ENCODE results near the gene ALAS1. TPM values are rescaled to one million over a fixed set of nuclear protein-coding genes. Genes with fewer than 3 reads are reported as not detected.

The ALAS1 gene
- polyA plus RNA-seq, 1 donor = 31.2 TPM

GRCh38 chr3:52233968-52234367 is 36.0 kb downstream of the ALAS1 start:
- DNase-seq (ENCODE audit: low read depth) = no peak

- DNase-seq (ENCODE audit: low read depth) = no peak
Measured at GRCh38 chr3:52234516-52235447, 36.8 kb downstream of the ALAS1 start.

- DNase-seq (ENCODE audit: low read depth) = no peak
Measured at GRCh38 chr3:52236424-52236886, 38.5 kb downstream of the ALAS1 start.

GRCh38 chr3:52237006-52237656 is 39.2 kb downstream of the ALAS1 start:
- no peak for DNase-seq (ENCODE audit: low read depth)

- DNase-seq (ENCODE audit: low read depth) = no peak
Measured at GRCh38 chr3:52237657-52238172, 39.8 kb downstream of the ALAS1 start.

GRCh38 chr3:52238193-52238760 is 40.3 kb downstream of the ALAS1 start:
- DNase-seq (ENCODE audit: low read depth) = no peak

GRCh38 chr3:52238761-52239701 is 41.1 kb downstream of the ALAS1 start, which contains the start of gene TWF2:
TWF2 (minus strand) TSS chr3:52239158; CDS start chr3:52239016, 142 bp downstream.
- no peak for DNase-seq (ENCODE audit: low read depth)

- no peak for DNase-seq (ENCODE audit: low read depth)
Measured at GRCh38 chr3:52240059-52240885, 42.3 kb downstream of the ALAS1 start.

- DNase-seq (ENCODE audit: low read depth) = no peak
Measured at GRCh38 chr3:52240886-52241370, 43.0 kb downstream of the ALAS1 start.

- no peak for DNase-seq (ENCODE audit: low read depth)
Measured at GRCh38 chr3:52242039-52242438, 44.1 kb downstream of the ALAS1 start.

GRCh38 chr3:52243791-52244628 is 46.0 kb downstream of the ALAS1 start:
- no peak for DNase-seq (ENCODE audit: low read depth)

GRCh38 chr3:52245322-52246263 is 47.6 kb downstream of the ALAS1 start, which contains the start of gene PPM1M:
PPM1M (plus strand) TSS chr3:52245759; CDS start chr3:52245825, 66 bp downstream.
- DNase-seq (ENCODE audit: low read depth) = no peak

- DNase-seq (ENCODE audit: low read depth) = no peak
Measured at GRCh38 chr3:52246264-52246620, 48.3 kb downstream of the ALAS1 start.

GRCh38 chr3:52246728-52247408 is 48.9 kb downstream of the ALAS1 start:
- DNase-seq (ENCODE audit: low read depth) = no peak

- no peak for DNase-seq (ENCODE audit: low read depth)
Measured at GRCh38 chr3:52247409-52248164, 49.6 kb downstream of the ALAS1 start.

GRCh38 chr3:52248165-52248541 is 50.2 kb downstream of the ALAS1 start:
- DNase-seq (ENCODE audit: low read depth) = no peak

Measured in forelimb muscle (tissue), 1 donor.